ELF-1 (cell line): ENCODE results near the gene ASRGL1.
A peak's percentile ranks its signal among the peaks of the same experiment; 100 is the strongest.

Experiments used
- DNase-seq: peaks from one replicate; pipeline ENCODE4 v3.0.0-alpha.2; 2016; ENCODE audit warnings: low read depth, low spot score

ASRGL1 gene

GRCh38 chr11:62416596-62416995 lies 79.3 kb downstream of the ASRGL1 start:
- no peak for DNase-seq

DNA sequence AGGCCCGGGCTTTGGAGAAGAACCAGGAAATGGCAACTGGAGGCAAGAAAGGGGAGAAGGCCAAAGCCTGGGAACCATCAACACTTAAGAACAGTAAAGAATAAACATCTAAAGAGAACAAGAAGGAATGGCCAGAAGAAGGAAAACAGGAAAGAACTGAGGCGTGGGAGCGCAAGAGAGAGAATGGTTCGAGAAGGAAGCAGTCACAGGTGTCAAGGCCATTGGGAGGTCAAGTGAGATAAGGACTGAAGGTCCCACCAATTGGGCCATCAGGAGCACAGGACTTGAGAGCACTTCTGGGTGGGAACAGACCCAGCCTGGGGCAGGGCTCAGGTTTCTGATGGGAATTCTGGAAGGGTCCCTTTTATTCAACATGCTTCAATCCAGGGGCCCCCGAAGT lies 80.9 kb downstream of the ASRGL1 start:
- no peak for DNase-seq

DNA sequence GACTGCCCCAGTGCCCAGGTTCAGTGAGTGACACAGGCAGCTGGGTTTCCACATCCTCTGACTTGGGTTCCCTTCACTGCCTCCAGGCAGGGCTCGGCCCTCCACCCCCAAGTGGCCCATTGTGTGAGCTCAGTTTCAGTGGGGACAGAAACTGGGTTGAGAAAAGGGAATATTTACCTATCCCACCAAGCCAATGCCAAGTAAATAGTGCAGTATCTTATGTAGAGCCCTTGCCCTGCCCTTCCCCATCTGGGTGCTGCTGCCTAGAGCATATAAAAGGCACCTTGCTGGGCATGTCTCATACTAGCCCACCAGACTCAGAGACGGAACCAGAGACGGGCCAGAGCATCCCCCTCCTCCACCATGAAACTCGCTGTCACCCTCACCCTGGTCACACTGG lies 81.5 kb downstream of the ASRGL1 start, which contains the start of gene SCGB1A1:
SCGB1A1 (plus strand) TSS at position 301 of the 400 bp plus-strand sequence; CDS start at position 364, 63 bp downstream.
- DNase-seq, result no peak

GRCh38 chr11:62419314-62419929 lies 82.2 kb downstream of the ASRGL1 start:
- no peak for DNase-seq

GRCh38 chr11:62419943-62420342 lies 82.7 kb downstream of the ASRGL1 start:
- no peak for DNase-seq

- no peak for DNase-seq
These were observed 83.6 kb downstream of the ASRGL1 start for GRCh38 chr11:62420882-62421281.

DNA sequence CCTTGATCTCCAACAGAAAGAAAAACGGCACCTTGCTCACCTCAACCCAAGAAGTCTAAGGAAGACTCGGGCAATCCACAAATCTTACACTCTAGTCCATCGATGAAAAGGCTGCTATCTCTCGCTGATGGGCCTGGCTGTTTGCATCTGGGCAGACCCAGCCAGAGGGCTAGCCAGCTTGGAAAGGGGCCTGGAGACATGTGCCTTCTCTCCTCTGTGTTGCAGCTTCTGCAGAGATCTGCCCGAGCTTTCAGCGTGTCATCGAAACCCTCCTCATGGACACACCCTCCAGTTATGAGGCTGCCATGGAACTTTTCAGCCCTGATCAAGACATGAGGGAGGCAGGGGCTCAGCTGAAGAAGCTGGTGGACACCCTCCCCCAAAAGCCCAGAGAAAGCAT lies 84.7 kb downstream of the ASRGL1 start:
- no peak for DNase-seq

DNA sequence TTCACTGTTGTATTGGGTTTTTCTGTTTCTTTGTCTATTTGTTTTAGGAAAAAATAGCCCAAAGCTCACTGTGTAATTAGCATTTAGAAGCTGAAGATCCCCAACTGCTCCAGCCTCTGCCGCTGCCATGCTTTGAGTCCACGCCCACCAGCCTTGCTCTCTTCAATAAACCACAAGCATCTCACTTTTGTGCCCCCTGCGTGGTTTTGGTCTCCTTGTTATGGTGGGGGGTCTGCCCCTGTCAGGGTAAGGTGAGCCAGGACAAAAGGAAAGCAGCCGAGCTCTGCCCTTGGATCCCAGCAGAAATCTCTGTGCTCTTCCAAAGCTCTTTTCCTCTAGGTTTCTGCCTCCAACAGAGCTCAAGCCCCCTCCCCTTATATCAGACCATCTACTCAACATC lies 85.8 kb downstream of the ASRGL1 start:
- peak; percentile 38 for DNase-seq

GRCh38 chr11:62427630-62428233 lies 90.5 kb downstream of the ASRGL1 start:
- DNase-seq, result no peak

DNA sequence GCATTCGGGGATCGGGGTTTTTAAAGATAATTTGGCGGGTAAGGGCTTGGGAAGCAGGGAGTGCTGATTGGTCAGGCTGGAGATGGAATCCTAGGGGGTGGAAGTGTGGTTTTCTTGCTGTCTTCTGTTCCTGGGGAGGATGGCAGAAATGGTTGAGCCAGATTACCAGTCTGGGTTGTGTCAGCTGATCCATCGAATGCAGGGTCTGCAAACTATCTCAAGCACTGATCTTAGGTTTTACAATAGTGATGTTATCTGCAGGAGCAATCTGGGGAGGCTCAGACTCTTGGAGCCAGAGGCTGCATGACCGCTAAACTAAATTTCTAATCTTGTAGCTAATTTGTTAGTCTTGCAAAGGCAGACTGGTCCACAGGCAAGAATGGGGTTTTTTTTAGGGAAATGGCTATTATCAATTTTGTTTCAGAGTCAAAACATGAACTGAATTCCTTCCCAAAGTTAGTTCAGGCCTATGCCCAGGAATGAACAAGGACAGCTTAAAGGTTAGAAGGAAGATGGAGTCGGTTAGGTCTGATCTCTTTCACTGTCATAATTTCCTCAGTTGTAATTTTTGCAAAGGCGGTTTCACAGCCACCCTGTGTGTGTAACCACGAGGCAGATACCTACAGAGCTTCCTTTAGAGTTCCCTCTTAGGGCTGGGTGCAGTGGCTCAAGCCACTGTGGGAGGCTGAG lies 91.8 kb downstream of the ASRGL1 start:
- DNase-seq, result peak; percentile 69

DNA sequence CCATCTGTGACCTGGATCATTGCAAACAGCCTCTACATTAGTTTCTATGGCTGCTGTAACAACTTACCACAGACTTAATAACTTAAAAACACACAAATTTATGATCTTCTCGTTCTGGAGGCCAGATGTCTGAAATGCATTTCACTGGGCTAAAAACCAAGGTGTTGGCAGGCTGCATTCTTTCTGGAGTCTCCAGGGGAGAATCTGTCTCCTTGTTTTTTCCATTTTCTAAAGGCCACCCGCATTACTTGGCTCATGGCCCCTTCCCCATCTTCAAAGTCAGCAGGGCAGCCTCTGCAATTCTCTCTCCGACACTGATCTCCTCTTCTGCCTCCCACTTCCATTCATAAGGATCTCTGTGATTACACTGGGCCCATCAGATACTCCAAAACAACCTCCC lies 93.2 kb downstream of the ASRGL1 start:
- DNase-seq, result no peak

DNA sequence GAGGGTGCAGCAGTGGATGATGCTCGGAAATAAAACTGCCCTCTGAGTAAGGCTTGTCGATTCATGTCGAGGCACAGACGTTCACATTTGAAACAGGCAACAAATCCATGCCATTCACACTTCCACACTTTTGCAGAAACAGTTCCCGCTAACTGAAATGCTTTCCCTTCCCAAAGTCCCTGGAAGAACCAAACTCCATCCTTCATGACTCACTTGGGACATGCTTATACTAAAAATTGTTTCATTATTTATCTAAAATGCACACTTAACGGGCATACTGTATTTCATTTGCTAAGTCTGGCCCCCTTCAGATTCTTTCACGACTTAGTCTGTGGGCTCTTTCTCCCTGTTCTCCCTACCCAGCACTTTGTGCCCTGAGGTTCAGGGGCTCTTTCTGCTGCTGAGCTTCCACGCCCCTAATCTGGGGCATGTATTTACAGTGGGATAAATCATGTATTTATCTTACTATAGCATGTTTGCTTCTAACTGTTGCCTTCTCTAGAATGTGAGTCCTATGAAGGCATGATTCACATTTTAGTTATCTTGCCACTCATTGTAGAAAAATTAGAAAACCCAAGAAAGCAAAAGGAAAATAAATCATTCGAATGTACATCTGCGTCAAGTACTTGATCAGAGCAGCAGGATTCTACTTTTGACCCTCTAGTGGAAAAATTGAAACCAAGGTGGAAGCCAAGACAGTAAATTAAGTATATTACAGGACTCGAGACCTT lies 94.1 kb downstream of the ASRGL1 start:
- DNase-seq, result no peak

GRCh38 chr11:62432695-62433094 lies 95.4 kb downstream of the ASRGL1 start:
- no peak for DNase-seq

GRCh38 chr11:62433141-62433903 lies 96.1 kb downstream of the ASRGL1 start:
- DNase-seq, result no peak

DNA sequence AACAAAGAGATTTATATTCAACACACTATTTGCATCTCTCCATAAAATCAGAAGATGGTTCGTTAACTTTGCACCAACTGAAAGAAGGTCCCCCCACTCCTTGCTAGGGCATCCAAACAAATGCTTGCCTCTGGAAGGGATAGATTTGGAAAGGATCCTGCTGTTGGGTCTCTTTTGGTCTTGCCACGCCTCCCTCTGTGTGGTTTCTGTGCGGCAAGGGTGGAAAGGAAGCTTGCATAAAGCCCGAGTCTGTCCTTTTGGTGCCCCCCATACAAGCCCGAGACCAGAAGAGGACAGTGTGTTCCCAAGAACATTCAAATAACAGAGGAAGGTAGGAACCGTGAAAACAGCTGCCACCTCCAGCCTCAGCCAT lies 96.6 kb downstream of the ASRGL1 start:
- no peak for DNase-seq

DNA sequence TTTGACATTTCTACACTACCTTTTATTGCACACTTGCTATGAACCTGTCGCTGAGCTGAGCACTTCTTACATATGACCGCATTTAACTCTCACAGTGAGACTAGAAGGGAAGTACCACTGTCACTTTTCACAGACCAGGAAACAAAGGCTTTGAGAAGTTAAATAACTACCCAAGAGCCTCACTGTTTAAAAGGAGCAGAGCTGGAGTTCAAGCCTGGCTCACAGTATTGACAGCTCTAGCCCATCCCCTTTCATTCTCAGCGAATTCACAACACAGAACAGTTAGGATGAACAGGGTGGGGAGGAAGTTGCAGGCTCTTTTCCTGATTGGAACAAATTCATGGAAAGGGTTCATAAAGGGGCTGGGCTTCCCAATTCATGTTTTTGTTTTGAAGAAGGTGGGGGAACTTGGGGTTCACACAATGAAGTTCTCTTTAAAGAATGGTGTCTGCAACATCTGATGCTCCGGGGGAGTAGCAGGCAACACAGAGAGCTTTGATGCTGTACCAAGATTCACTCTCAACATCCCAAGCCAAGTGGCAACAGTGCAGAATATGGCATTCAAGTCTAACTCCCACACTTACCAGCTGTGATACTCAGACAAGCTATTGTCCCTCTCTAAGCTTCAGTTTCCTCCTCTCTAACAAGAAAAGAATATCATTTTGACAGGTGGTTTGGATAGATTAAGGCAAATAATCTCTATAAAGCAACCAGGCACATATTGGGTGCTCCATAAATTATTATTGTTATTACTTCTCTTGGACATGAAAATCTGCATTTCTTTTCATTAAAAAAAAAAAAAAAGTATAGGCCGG lies 98.8 kb downstream of the ASRGL1 start:
- DNase-seq, result no peak

GRCh38 chr11:62437616-62438015 lies 100.4 kb downstream of the ASRGL1 start:
- DNase-seq, result no peak

DNA sequence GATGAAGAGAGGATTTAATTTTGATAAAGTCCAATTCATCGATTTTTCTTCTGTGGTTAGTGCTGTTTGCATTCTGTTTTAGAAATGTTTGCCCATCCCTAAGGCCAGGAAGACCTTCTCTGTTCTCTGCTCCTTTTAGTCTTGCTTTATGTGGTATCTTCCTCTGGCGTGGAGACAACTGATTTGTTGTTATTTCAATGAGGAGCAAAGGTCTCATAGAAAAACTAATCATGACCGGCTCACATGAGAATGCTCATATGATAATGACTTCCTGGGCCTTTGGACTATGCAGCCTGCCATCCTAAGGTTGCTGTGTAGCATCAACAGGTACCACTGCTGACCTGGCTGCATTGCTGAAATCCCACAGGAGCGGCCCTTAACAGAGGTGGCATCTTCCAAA lies 101.4 kb downstream of the ASRGL1 start:
- no peak for DNase-seq

- no peak for DNase-seq
These were observed 102.7 kb downstream of the ASRGL1 start for GRCh38 chr11:62439785-62440602.
